PC-9 (cell line): ENCODE data around the gene MRPL21. TPM values are rescaled to one million over a fixed set of nuclear protein-coding genes. Genes with fewer than 3 reads are reported as not detected.

Experiments used
- BruUV-seq: library from RNA; stranded (reverse); fragments of 400-500 nt; replicated peaks from 2 replicates; lab custom pipeline; 2021; lab: Mats Ljungman, UMichigan
- CTCF ChIA-PET: fragments of 300-600 bp; sonication (Branson Sonifier 250); formaldehyde crosslinking; loops from one replicate; lab custom pipeline; 2022; ENCODE audit warnings: antibody characterized with exemption; lab: Charles Lee
- POLR2A ChIA-PET: fragments of 300-600 bp; sonication (Branson Sonifier 250); formaldehyde crosslinking; loops from one replicate; lab custom pipeline; 2022; ENCODE audit warnings: antibody characterized with exemption; ENCODE audit not compliant: unreplicated experiment; lab: Charles Lee
- DNase-seq, 2 experiments: peaks; one replicate each; pipeline versions ENCODE4 v3.0.0 to v3.0.0-alpha.2; 2015 to 2022; ENCODE audit warnings: mixed read lengths in 1 of 2
- H2AFZ ChIP-seq: fragments of 200-600 bp; sonication (generic); 2 replicates; pipeline ENCODE4 v1.8.1; 2017; ENCODE audit warnings: antibody characterized with exemption
- H3F3A ChIP-seq: fragments of 200-600 bp; sonication (generic); 2 replicates; pipeline ENCODE4 v1.8.1; 2017; ENCODE audit warnings: antibody characterized with exemption, mild to moderate bottlenecking, low read depth; ENCODE audit not compliant: insufficient read depth
- H3K27ac ChIP-seq: fragments of 200-600 bp; sonication (generic); 2 replicates; pipeline ENCODE4 v1.6.1; 2016; ENCODE audit warnings: mixed run types
- H3K27me3 ChIP-seq: fragments of 200-600 bp; sonication (generic); 2 replicates; pipeline ENCODE4 v1.6.1; 2016; ENCODE audit warnings: low read depth, mixed run types; ENCODE audit not compliant: insufficient read depth
- H3K36me3 ChIP-seq: fragments of 200-600 bp; sonication (generic); 2 replicates; pipeline ENCODE4 v1.6.1; 2016; ENCODE audit warnings: low read depth, mixed run types
- H3K4me1 ChIP-seq: fragments of 200-600 bp; sonication (generic); replicated peaks from 2 replicates; pipeline ENCODE4 v1.6.1; 2016; ENCODE audit warnings: mixed run types; ENCODE audit not compliant: insufficient read depth
- H3K4me2 ChIP-seq: fragments of 200-600 bp; sonication (generic); 2 replicates; pipeline ENCODE4 v1.6.1; 2017; ENCODE audit warnings: mixed run types
- H3K4me3 ChIP-seq: fragments of 200-600 bp; sonication (generic); 2 replicates; pipeline ENCODE4 v1.6.1; 2016; ENCODE audit warnings: mixed run types
- H3K79me2 ChIP-seq: fragments of 200-600 bp; sonication (generic); 2 replicates; pipeline ENCODE4 v1.6.1; 2017; ENCODE audit warnings: low read depth, mixed run types
- H3K9me2 ChIP-seq: fragments of 200-600 bp; sonication (generic); 2 replicates; pipeline ENCODE4 v1.8.1; 2017; ENCODE audit warnings: mild to moderate bottlenecking; ENCODE audit not compliant: insufficient read depth
- H3K9me3 ChIP-seq: fragments of 200-600 bp; sonication (generic); 2 replicates; pipeline ENCODE4 v1.8.1; 2016; ENCODE audit warnings: low read depth; ENCODE audit not compliant: insufficient read depth
- H4K20me1 ChIP-seq: fragments of 200-600 bp; sonication (generic); 2 replicates; pipeline ENCODE4 v1.8.1; 2017; ENCODE audit not compliant: insufficient read depth
- CTCF ChIP-seq: fragments of 200-600 bp; sonication (generic); conservative IDR thresholded peaks from 2 replicates; pipeline ENCODE4 v1.6.1; 2017; ENCODE audit warnings: mixed run types, antibody characterized with exemption, mild to moderate bottlenecking, moderate library complexity
- EZH2 ChIP-seq: fragments of 200-600 bp; sonication (generic); IDR thresholded peaks from 2 replicates; pipeline ENCODE4 v1.8.0; 2017; ENCODE audit warnings: antibody characterized with exemption, low read depth
- intact Hi-C: fragments of 100-400 bp; cut with micrococcal nuclease; formaldehyde crosslinking; loops from one replicate; pipeline ENCODE4 v1.10.0; 2022; ENCODE audit not compliant: unreplicated experiment
- total RNA-seq: library from RNA; stranded (reverse); gene quantifications from 2 replicates; pipeline ENCODE4 v1.2.3, GENCODE V29; 2021

The MRPL21 gene
- total RNA-seq, 1 experiment from 2014 or later = 88.0 TPM

- H3K27ac ChIP-seq = no peak overlapping the region
- peaks cover 58% of the 10 kb centered on the region for H3K79me2 ChIP-seq
- H3K4me1 ChIP-seq = peaks cover 24% of the 10 kb centered on the region
- no peak for TF ChIP-seq EZH2
- CTCF ChIA-PET = no interaction called here
- peak overlapping the region; percentile 81 for H3K4me2 ChIP-seq
- H3F3A ChIP-seq = 0 out of 2 replicates have a peak, but pooled peaks cover 3% of the 10 kb centered on the region
- no peaks in the 10 kb centered on the region for H3K9me3 ChIP-seq
- peak in 1 of 2 experiments; percentile 21 for DNase-seq
- H4K20me1 ChIP-seq = 0 out of 2 replicates have a peak, but pooled peaks cover 3% of the 10 kb centered on the region
- no TSS peak for BruUV-seq
- no peak overlapping the region for H2AFZ ChIP-seq
- H3K27me3 ChIP-seq = no peaks in the 10 kb centered on the region
- H3K36me3 ChIP-seq = peaks cover 9% of the 10 kb centered on the region; the same call in 1 of the 2 replicates
- POLR2A ChIA-PET = no interaction called here
- H3K9me2 ChIP-seq = no peaks in the 10 kb centered on the region
- H3K4me3 ChIP-seq = peak overlapping the region; percentile 99; the same call in 1 of the 2 replicates
- intact Hi-C loops = no loop called here
These were observed 2.1 kb upstream of the MRPL21 start for GRCh38 chr11:68905421-68906360.

GRCh38 chr11:68904248-68904847 lies 716 bp upstream of the MRPL21 start:
- Histone ChIP-seq H3K9me3 (no peaks in the 10 kb centered on the region), H3K9me2 (no peaks in the 10 kb centered on the region), H3K4me1 (peaks cover 24% of the 10 kb centered on the region), H3K27me3 (no peaks in the 10 kb centered on the region), H3K79me2 (peaks cover 58% of the 10 kb centered on the region), H4K20me1 (peaks cover 15% of the 10 kb centered on the region), H3K36me3 (0 out of 2 replicates have a peak, but pooled peaks cover 8% of the 10 kb centered on the region), H3F3A (0 out of 2 replicates have a peak, but pooled peaks cover 3% of the 10 kb centered on the region), H3K27ac (peak overlapping the region; percentile 36), H3K4me2 (peak overlapping the region; percentile 81), H2AFZ (peak overlapping the region; percentile 94), H3K4me3 (peak overlapping the region; percentile 99)
- TF ChIP-seq EZH2 (no peak), CTCF (no peak)
- intact Hi-C loops = loop anchor here (1.0 to 5.0 kb wide), 2 partner anchors 140 to 183 kb away; no protein-coding TSS in a partner anchor
- peak in 1 of 2 experiments; percentile 44 for DNase-seq
- ChIA-PET CTCF (interaction anchor here (0.6 to 0.9 kb wide), 2 partner anchors 26 to 140 kb away, joined by 3 to 4 read pairs; no protein-coding TSS in a partner anchor), POLR2A (interaction anchor here (0.7 kb wide), 1 partner anchor 53 kb away, joined by 4 read pairs; no protein-coding TSS in a partner anchor)
- TSS peak; percentile 34 for BruUV-seq

GRCh38 chr11:68900835-68901381 lies 2.7 kb downstream of the MRPL21 start:
- no peak for DNase-seq
- Histone ChIP-seq H2AFZ (no peak overlapping the region), H3F3A (0 out of 2 replicates have a peak, but pooled peaks cover 3% of the 10 kb centered on the region), H3K9me2 (no peaks in the 10 kb centered on the region), H3K27me3 (no peaks in the 10 kb centered on the region), H3K9me3 (no peaks in the 10 kb centered on the region), H3K79me2 (peaks cover 50% of the 10 kb centered on the region), H3K4me3 (no peak overlapping the region), H3K4me2 (no peak overlapping the region), H3K27ac (no peak overlapping the region), H4K20me1 (peaks cover 21% of the 10 kb centered on the region), H3K36me3 (0 out of 2 replicates have a peak, but pooled peaks cover 9% of the 10 kb centered on the region), H3K4me1 (peaks cover 24% of the 10 kb centered on the region)
- no TSS peak for BruUV-seq
- POLR2A ChIA-PET = interaction anchor here (0.6 kb wide), 1 partner anchor 311 kb away, joined by 12 read pairs; no protein-coding TSS in a partner anchor
- TF ChIP-seq CTCF (no peak), EZH2 (no peak)
- intact Hi-C loops = loop anchor here (5.0 kb wide), 1 partner anchor 186 kb away; no protein-coding TSS in a partner anchor
- CTCF ChIA-PET = no interaction called here
